T47D (cell line): Measurements from ENCODE around the gene RNF149.
"Not testable (repeated sequence)": the region's sequence is repeated elsewhere in the genome, so short reads cannot be mapped to it uniquely, and the experiment has no call there.

Experiments
- DNase-seq, 2 experiments: peaks; one replicate each; pipeline versions ENCODE4 v3.0.0 to v3.0.0-alpha.2; 2011 to 2012; ENCODE audit warnings: low read depth in 1 of 2, low spot score in 1 of 2
- JUND ChIP-seq: IDR thresholded peaks from 2 replicates; pipeline ENCODE4 v1.6.1; 2012; ENCODE audit warnings: low read depth
- in situ Hi-C: cut with HindIII; loops from 2 replicates; pipeline ENCODE4 v1.10.0; 2016; ENCODE audit warnings: low sequenced_read_pairs, low pct_unique_long_range_greater_than_20kb

The RNF149 gene

GRCh38 chr2:101253703-101254450 lies 54.6 kb downstream of the RNF149 start:
- DNase-seq: no peak
- TF ChIP-seq JUND: no peak
- in situ Hi-C loops: no loop called here

- no peak for TF ChIP-seq JUND
- in situ Hi-C loops: no loop called here
- DNase-seq: peak in 1 of 2 experiments; percentile 50
These were observed 55.3 kb downstream of the RNF149 start for GRCh38 chr2:101253013-101253702.

- DNase-seq: peak; percentile 63 to 98
- TF ChIP-seq JUND: no peak
- in situ Hi-C loops: no loop called here
These were observed 56.0 kb downstream of the RNF149 start, which contains the start of gene CNOT11 for GRCh38 chr2:101252408-101253012. Gene CNOT11, plus strand, starts transcription at chr2:101252886. Its CDS starts 79 bp downstream, at chr2:101252965.

GRCh38 chr2:101251844-101252407 lies 56.6 kb downstream of the RNF149 start:
- in situ Hi-C loops: no loop called here
- peak in 1 of 2 experiments; percentile 85 for DNase-seq
- TF ChIP-seq JUND: no peak

- DNase-seq, in situ Hi-C loops: not testable (repeated sequence)
These were observed 57.2 kb downstream of the RNF149 start for GRCh38 chr2:101251246-101251781.

- DNase-seq: no peak
- in situ Hi-C loops: no loop called here
- TF ChIP-seq JUND: no peak
These were observed 58.7 kb downstream of the RNF149 start for GRCh38 chr2:101249826-101250225.

- DNase-seq, in situ Hi-C loops: not testable (repeated sequence)
These were observed 59.7 kb downstream of the RNF149 start for GRCh38 chr2:101248756-101249155.

GRCh38 chr2:101245468-101245867 lies 63.0 kb downstream of the RNF149 start:
- in situ Hi-C loops, DNase-seq: not testable (repeated sequence)

- DNase-seq, in situ Hi-C loops: not testable (repeated sequence)
These were observed 63.6 kb downstream of the RNF149 start for GRCh38 chr2:101244899-101245298.

- DNase-seq: peak in 1 of 2 experiments; percentile 77
- in situ Hi-C loops: not testable (repeated sequence)
These were observed 64.1 kb downstream of the RNF149 start for GRCh38 chr2:101244373-101244772.

GRCh38 chr2:101241158-101241557 lies 67.3 kb downstream of the RNF149 start:
- no peak for TF ChIP-seq JUND
- no peak for DNase-seq
- in situ Hi-C loops: no loop called here

GRCh38 chr2:101240694-101241093 lies 67.8 kb downstream of the RNF149 start:
- peak in 1 of 2 experiments; percentile 47 for DNase-seq
- in situ Hi-C loops: not testable (repeated sequence)

- DNase-seq, in situ Hi-C loops: not testable (repeated sequence)
These were observed 68.8 kb downstream of the RNF149 start for GRCh38 chr2:101239760-101240118.
